Germinal center (tissue), 1 donor: Measurements from ENCODE around the gene ANKRD55.
"Not testable (repeated sequence)": the region's sequence is repeated elsewhere in the genome, so short reads cannot be mapped to it uniquely, and the experiment has no call there.

Experiments
- DNase-seq: peaks from one replicate; pipeline ENCODE4 v3.0.0; 2012; ENCODE audit warnings: mixed read lengths, low spot score

The ANKRD55 gene

GRCh38 chr5:56168066-56168478 is 65.1 kb downstream of the ANKRD55 start:
- no peak for DNase-seq

DNA sequence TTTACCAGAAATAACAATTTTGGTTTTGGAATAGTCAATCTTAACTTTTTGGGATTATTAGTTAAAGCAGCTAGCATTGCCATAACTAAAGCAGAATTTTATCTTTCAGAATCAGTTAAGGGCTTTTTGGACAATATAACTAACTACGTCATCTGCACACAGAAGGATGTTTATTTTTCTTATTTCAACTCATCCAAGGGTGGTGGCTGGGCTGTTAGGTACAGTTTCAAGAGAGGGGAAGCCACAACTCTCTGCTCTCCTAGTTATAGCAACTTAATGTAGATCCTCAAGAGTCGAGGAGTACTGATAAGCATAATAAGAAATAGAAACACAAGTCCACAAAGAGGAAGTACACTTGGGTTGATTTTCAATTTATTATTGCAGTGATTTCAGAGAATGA is 65.6 kb downstream of the ANKRD55 start:
- DNase-seq = no peak

- no peak for DNase-seq
These were observed 66.3 kb downstream of the ANKRD55 start for GRCh38 chr5:56166671-56167385.

DNA sequence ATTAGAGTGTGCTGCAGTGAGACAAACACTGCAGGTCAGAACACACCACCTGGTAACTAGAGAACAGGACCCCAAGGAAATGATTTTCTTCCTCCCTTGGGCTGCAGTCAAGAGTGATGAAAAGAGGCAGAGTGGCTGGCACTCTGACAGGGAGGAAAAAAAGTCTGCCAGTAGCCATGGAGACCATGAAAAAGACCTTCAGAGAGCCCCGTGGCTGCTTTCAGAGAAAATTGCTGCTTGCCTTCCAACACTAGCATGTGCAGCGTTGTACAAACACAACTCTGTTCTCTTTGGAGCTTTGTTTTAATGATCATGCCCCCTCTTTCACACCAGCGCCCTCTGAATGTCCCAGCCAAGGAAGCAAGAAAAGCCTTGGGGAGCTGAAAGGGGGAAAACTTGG is 68.8 kb downstream of the ANKRD55 start:
- no peak for DNase-seq

GRCh38 chr5:56161927-56162326 is 71.2 kb downstream of the ANKRD55 start:
- DNase-seq = no peak

DNA sequence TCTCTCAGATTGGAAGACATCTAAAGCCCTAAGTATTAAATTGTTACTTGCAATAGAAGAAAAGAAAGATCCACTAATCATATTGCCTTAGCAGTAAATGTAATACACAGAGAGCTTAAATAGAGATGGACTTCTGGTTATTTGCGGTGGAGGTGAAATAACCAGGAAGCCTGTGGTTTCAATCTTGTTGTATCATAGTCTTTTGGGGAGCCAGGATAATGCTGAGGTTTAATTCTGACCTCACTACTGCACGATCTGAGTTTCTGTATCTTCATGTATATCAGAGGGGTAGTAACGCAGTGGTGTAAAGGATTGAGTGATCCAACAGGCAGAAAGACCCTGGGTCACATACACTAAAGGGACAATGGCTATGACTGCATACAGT is 71.7 kb downstream of the ANKRD55 start:
- no peak for DNase-seq

DNA sequence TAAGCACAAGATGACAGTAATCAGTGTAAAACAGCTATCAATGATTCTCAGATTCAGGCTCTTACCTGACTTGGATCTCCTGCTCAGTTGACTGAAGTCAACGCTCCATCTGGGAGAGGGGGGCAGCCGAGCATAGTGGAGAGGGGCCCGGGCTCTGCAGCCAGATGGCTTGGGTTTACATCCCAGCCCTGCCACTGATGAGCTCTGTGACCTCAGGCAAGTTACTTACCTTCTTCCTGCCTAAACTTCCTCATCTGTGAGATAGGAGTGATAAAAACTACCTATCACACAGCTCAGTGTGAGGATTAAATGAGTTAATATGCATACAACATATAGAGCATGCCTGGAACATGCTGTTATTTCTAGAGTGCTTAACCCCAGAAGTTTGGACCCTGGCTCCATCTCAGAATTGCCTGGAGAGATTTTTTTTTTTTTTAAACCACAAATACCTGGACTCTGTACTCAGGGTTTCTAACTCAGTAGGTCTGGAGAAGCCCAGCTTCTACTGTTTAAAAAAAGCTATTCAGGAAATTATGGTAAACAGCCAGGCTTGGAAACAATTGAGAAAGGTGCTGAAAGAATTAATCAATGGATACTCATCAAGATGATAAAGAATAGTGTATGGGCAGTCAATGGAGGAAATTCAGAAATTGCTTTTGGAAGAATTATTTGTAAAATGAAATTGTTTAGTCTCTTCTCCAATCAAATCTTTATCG is 72.2 kb downstream of the ANKRD55 start:
- DNase-seq = no peak

DNA sequence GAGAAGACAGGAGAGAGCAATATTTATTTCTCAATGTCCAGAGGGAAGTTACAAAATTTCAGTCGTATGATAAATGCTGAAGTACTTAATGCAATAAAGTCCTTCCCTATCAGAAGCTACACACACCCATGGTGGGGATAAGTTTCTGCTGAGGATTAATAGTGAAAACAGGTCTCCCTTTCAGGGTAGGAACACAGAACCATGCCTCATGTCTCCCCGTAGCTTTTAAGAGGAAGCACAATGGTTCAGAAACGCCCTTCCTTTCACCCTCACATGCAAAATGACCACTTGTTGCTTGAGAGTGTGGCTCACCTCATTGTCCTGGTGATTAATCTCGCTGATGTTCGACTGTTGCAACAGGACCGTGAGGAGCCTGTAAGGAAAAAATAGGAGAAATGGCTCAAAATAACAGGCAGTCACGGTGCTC is 73.6 kb downstream of the ANKRD55 start:
- DNase-seq = no peak

DNA sequence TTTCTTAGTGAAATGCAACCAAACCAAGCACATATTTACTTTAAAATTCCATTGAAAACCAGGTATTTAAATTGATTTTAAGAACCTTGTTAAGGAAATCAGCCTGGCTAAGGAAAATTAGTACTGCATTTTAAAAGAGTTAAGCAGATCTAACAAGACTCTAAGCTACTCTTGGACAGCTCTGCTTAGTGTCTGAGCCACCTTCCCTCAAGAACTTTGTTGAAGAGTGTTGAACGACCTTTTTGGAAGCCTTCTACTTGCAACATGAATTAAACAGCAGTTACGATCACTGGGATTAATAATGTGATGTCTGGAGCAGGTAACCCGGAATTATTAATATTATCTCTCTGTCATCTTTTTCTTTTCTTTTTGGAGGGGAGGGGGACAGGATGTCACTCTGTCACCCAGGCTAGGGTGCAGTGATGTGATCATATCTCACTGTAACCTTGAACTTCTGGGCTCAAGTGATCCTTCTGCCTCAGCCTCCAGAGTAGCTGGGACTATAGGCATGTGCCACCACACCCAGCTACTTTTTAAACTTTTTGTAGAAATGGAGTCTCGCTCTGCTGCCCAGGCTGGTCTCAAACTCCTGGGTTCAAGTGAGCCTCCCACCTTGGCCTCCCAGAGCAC is 74.7 kb downstream of the ANKRD55 start:
- DNase-seq = no peak

DNA sequence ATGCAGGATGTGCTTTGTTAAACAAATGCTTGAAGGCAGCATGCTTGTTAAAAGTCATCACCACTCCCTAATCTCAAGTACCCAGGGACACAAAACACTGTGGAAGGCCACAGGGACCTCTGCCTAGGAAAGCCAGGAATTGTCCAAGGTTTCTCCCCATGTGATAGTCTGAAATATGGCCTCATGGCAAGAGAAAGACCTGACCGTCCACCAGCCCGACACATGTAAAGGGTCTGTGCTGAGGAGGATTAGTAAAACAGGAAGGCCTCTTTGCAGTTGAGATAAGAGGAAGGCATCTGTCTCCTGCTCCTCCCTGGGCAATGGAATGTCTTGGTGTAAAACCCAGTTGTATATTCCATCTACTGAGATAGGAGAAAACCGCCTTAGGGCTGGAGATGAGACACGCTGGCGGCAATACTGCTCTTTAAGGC is 75.9 kb downstream of the ANKRD55 start:
- not testable (repeated sequence) for DNase-seq

- DNase-seq = not testable (repeated sequence)
These were observed 76.4 kb downstream of the ANKRD55 start for GRCh38 chr5:56156585-56157190.

- no peak for DNase-seq
These were observed 77.0 kb downstream of the ANKRD55 start for GRCh38 chr5:56155992-56156584.

DNA sequence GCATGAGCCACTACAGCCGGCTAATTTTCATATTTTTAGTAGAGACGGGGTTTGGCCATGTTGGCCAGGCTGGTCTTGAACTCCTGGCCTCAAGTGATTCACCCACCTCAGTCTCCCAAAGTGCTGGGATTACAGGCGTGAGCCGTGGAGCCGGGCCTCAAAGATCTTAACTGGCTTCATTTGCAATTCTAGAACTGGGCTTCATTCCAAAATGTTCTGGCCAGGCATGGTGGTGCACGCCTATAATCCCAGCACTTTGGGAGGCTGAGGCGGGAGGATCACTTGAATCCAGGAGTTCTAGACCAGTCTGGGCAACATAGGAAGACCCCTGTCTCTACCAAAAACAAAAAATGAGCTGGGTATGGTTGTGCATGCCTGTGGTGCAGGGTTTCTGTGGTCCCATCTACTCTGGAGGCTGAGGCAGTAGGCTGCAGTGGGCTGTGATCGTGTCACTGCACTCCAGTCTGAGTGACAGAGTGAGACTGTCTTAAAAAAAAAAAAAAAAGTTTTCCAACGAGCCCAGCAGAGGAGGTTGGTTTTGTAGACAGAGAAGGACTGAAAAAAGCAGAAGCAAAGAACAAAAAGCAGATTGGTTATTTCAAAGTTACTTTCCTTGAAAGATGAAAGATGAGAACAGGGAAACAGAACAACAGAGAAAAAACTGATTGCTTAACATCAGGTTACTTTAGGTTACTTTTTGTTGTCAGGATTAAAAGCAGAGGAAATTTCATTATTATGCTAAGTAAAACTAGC is 78.2 kb downstream of the ANKRD55 start:
- DNase-seq = no peak

GRCh38 chr5:56152437-56152836 is 80.7 kb downstream of the ANKRD55 start:
- DNase-seq = no peak

- not testable (repeated sequence) for DNase-seq
These were observed 82.4 kb downstream of the ANKRD55 start for GRCh38 chr5:56150756-56151155.

- no peak for DNase-seq
These were observed 84.6 kb downstream of the ANKRD55 start for GRCh38 chr5:56148453-56148971.

DNA sequence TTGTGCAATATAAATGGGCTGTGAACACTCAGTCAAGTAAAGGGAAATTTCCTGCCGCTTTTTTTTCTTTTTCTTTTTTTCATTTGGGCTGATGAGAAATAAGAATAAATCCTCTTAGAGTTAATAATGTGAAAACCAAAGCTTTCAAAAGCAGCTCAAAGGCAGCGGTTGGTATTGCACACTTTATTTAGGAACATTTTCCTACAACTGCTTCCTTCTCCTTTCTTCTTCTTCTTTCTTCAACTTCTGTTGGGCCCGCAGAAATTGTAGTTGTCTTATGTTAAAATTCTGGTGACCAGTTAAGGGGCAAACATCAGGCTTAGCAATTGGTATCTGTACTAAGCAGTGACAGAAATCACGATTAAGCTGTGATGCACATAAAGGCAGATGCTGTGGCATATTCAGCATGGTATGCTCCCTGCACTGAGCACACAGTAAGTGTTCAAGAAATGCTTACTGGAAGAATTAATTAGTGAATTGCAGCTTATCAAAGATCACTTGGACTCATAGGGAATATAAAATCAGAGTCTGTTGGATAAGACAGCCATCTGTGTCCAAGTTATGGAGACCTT is 85.4 kb downstream of the ANKRD55 start:
- no peak for DNase-seq

GRCh38 chr5:56147106-56147505 is 86.0 kb downstream of the ANKRD55 start:
- DNase-seq = no peak

- no peak for DNase-seq
These were observed 86.5 kb downstream of the ANKRD55 start for GRCh38 chr5:56146674-56147073.

DNA sequence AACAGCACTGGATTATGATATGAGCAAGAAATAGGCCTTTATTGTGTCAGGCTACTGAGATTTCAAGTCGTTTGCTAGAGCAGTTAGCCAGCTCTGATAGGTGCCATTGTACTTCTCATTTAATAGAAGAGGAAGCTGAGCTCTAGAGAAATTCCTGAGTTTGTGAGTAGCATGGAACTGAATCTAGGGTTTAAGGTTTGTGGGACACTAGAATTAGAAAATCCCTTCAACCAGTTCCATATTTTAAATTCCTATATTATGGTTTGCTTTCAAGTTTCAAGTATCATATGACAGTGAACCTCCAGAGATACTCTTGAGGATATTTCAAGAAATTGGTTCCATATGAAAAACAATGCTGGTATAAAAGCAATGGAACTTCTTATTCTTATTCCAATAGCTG is 87.6 kb downstream of the ANKRD55 start:
- no peak for DNase-seq

- DNase-seq = no peak
These were observed 88.0 kb downstream of the ANKRD55 start for GRCh38 chr5:56145106-56145505.
